ENCODE results near the gene HMCN1. TPM values are rescaled to one million over a fixed set of nuclear protein-coding genes. Genes with fewer than 3 reads are reported as not detected.
A peak's percentile ranks its signal among the peaks of the same experiment; 100 is the strongest.

HMCN1 gene
- total and polyA plus RNA-seq, 4 donors: 3.2 to 149 (median 15.4) TPM

DNA sequence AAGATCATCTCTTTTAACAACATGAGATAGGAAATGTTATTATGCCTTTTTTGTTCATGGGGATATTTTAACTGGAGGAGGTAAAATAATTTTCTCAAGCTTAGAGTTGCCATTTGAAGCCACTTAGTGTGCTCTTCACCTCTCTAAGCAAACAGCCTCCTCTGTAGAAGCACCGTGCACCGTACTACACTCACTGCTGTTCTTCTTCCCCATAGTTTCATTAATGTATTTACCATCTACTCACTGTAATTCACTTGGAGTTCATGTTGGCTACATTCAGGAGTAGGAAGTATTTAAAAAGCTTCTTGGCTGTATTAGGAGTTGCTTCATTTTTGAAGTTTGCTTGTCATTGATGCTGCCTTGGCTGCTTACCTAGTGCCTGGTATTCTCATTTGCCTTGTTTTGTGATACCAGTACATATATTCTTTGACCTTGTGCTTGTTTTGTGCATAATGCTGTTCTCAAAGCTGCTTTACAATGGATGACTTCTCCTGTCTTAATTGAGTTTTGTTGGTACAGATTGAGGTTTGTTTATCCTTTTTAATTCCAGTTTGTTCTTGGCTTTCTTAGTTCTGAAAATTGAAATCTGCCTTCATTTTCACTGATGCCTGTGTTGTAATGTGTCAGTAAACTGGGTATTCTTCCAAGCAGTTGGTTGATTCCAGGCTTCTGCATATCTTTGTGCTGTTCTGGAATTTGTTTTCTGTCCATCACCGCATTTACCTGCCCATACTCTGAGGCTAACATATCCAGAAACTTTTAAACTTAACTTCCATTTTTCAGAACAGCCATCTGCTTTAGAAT, 240.4 kb downstream of the HMCN1 start:
- H3K9ac ChIP-seq (ENCODE audit: insufficient read depth in 1 of 2, low read length in 2 of 2): no peak overlapping the region
- DNase-seq: no peak
- ATAC-seq (ENCODE audit: insufficient read depth, low FRiP score): no peak
- TF ChIP-seq, protein P1, sequence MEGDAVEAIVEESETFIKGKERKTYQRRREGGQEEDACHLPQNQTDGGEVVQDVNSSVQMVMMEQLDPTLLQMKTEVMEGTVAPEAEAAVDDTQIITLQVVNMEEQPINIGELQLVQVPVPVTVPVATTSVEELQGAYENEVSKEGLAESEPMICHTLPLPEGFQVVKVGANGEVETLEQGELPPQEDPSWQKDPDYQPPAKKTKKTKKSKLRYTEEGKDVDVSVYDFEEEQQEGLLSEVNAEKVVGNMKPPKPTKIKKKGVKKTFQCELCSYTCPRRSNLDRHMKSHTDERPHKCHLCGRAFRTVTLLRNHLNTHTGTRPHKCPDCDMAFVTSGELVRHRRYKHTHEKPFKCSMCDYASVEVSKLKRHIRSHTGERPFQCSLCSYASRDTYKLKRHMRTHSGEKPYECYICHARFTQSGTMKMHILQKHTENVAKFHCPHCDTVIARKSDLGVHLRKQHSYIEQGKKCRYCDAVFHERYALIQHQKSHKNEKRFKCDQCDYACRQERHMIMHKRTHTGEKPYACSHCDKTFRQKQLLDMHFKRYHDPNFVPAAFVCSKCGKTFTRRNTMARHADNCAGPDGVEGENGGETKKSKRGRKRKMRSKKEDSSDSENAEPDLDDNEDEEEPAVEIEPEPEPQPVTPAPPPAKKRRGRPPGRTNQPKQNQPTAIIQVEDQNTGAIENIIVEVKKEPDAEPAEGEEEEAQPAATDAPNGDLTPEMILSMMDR (IDR thresholded peaks at IDR 0.05; ENCODE audit: control extremely low read depth, extremely low read depth): no peak
- H3K4me3 ChIP-seq: no peak overlapping the region
- peak overlapping the region in 1 of 2 donors; percentile 21 for H3K27ac ChIP-seq (ENCODE audit: low read depth in 1 of 2, low read length in 1 of 2)
- H3K9me3 ChIP-seq (ENCODE audit: control insufficient read depth in 4 of 4, insufficient read depth in 3 of 4, low read length in 3 of 4): no peaks in the 10 kb centered on the region
- no peaks in the 10 kb centered on the region for H3K27me3 ChIP-seq (ENCODE audit: control insufficient read depth in 3 of 3, insufficient read depth in 3 of 3, low read length in 2 of 3)
- peaks cover 0 to 4% (median 0%) of the 10 kb centered on the region in 4 donors for H3K36me3 ChIP-seq (ENCODE audit: control insufficient read depth in 4 of 4, insufficient read depth in 4 of 4, low read length in 4 of 4)
- H3K4me1 ChIP-seq (ENCODE audit: control insufficient read depth in 5 of 5, insufficient read depth in 5 of 5, low read length in 5 of 5): peaks cover 0 to 7% (median 1%) of the 10 kb centered on the region in 5 donors
- WGBS, 2 donors: 79 to 90% methylated on average over 3 of the region's 3 CpGs

- Histone ChIP-seq H3K9ac (ENCODE audit: insufficient read depth in 1 of 2, low read length in 2 of 2) (no peak overlapping the region), H3K9me3 (ENCODE audit: control insufficient read depth in 4 of 4, insufficient read depth in 3 of 4, low read length in 3 of 4) (no peaks in the 10 kb centered on the region)
Observed at GRCh38 chr1:185980891-185981290, 246.7 kb downstream of the HMCN1 start.

GRCh38 chr1:185984113-185984836, 250.1 kb downstream of the HMCN1 start:
- WGBS, 2 donors: 72 to 77% methylated on average over 4 of the region's 4 CpGs
- Histone ChIP-seq H3K27me3 (ENCODE audit: control insufficient read depth in 3 of 3, insufficient read depth in 3 of 3, low read length in 2 of 3) (no peaks in the 10 kb centered on the region), H3K27ac (ENCODE audit: low read depth in 1 of 2, low read length in 1 of 2) (peak overlapping the region in 1 of 2 donors; percentile 29), H3K9me3 (ENCODE audit: control insufficient read depth in 4 of 4, insufficient read depth in 3 of 4, low read length in 3 of 4) (no peaks in the 10 kb centered on the region), H3K4me3 (no peak overlapping the region), H3K4me1 (ENCODE audit: control insufficient read depth in 5 of 5, insufficient read depth in 5 of 5, low read length in 5 of 5) (peaks cover 0 to 4% (median 0%) of the 10 kb centered on the region in 5 donors), H3K9ac (ENCODE audit: insufficient read depth in 1 of 2, low read length in 2 of 2) (no peak overlapping the region), H3K36me3 (ENCODE audit: control insufficient read depth in 4 of 4, insufficient read depth in 4 of 4, low read length in 4 of 4) (peaks cover 0 to 3% (median 0%) of the 10 kb centered on the region in 4 donors)
- ATAC-seq (ENCODE audit: insufficient read depth, low FRiP score): peak; percentile 32
- TF ChIP-seq, protein P1 (IDR thresholded peaks at IDR 0.05; ENCODE audit: control extremely low read depth, extremely low read depth): no peak
- DNase-seq: peak in 2 of 3 donors; percentile 30 to 54

More at GRCh38 chr1:185980891-185981290, 246.7 kb downstream of the HMCN1 start:
- TF ChIP-seq, protein P1 (IDR thresholded peaks at IDR 0.05; ENCODE audit: control extremely low read depth, extremely low read depth): no peak
- Histone ChIP-seq H3K4me3 (no peak overlapping the region), H3K36me3 (ENCODE audit: control insufficient read depth in 4 of 4, insufficient read depth in 4 of 4, low read length in 4 of 4) (no peaks in the 10 kb centered on the region), H3K27ac (ENCODE audit: low read depth in 1 of 2, low read length in 1 of 2) (no peak overlapping the region), H3K4me1 (ENCODE audit: control insufficient read depth in 5 of 5, insufficient read depth in 5 of 5, low read length in 5 of 5) (peaks cover 0 to 3% (median 0%) of the 10 kb centered on the region in 5 donors), H3K27me3 (ENCODE audit: control insufficient read depth in 3 of 3, insufficient read depth in 3 of 3, low read length in 2 of 3) (no peaks in the 10 kb centered on the region)
- ATAC-seq (ENCODE audit: insufficient read depth, low FRiP score) (no peak), DNase-seq (no peak)
- WGBS, 2 donors: 92 to 100% methylated on average over 1 of the region's 1 CpG

Measured in lung (tissue), 12 donors.